HEK293 (cell line): ENCODE measurements around the gene UST.

Experiments used
- CTCF ChIA-PET: fragments of 350-600 bp; formaldehyde crosslinking; extraction: SDS; loops from one replicate; lab custom pipeline; 2021; ENCODE audit warnings: antibody characterized with exemption; lab: Yijun Ruan, JAX
- POLR2A ChIA-PET: fragments of 300-600 bp; formaldehyde crosslinking; extraction: SDS; loops from one replicate; lab custom pipeline; 2020; ENCODE audit warnings: antibody characterized with exemption, inconsistent platforms; lab: Yijun Ruan, JAX
- H3K27ac ChIP-seq: fragments of 200-500 bp; sonication (Bioruptor generic); 2 replicates; pipeline ENCODE4 v1.5.1; 2014; ENCODE audit warnings: low read depth, low read length, control low read depth, inconsistent platforms; ENCODE audit errors: extremely low read depth
- H3K36me3 ChIP-seq, 2 experiments: fragments of 200-500 bp in 1 of 2; sonication (Bioruptor generic) in 1 of 2; 1 replicate in 1 of 2; 2 replicates in 1 of 2; pipeline ENCODE4 v1.5.1; 2014 to 2017; ENCODE audit warnings: inconsistent platforms in 2 of 2, low read length in 2 of 2; ENCODE audit not compliant: control insufficient read depth in 2 of 2, insufficient read depth in 1 of 2
- H3K4me1 ChIP-seq: fragments of 200-500 bp; sonication (Bioruptor generic); 2 replicates; pipeline ENCODE4 v1.5.1; 2014; ENCODE audit warnings: mild to moderate bottlenecking, low read length, inconsistent platforms; ENCODE audit not compliant: control insufficient read depth, insufficient read depth
- H3K4me3 ChIP-seq: 2 replicates; pipeline ENCODE4 v1.5.1; 2011; ENCODE audit warnings: low read depth, mild to moderate bottlenecking, control low read depth, low read length, moderate library complexity
- H3K9me3 ChIP-seq: fragments of 200-500 bp; sonication (Bioruptor generic); 2 replicates; pipeline ENCODE4 v1.5.1; 2014; ENCODE audit warnings: low read depth, low read length, inconsistent platforms; ENCODE audit not compliant: control insufficient read depth, insufficient read depth
- GLI4 ChIP-seq: fragments of 450-650 bp; formaldehyde crosslinking; IDR thresholded peaks from 2 replicates; pipeline ENCODE4 v1.5.1; 2016; ENCODE audit warnings: missing biosample characterization, missing genetic modification characterization
- KLF9 ChIP-seq: fragments of 450-650 bp; formaldehyde crosslinking; IDR thresholded peaks from 2 replicates; pipeline ENCODE4 v1.5.1; 2016; ENCODE audit warnings: missing biosample characterization, missing genetic modification characterization, low read depth
- ZBTB1 ChIP-seq: fragments of 450-650 bp; formaldehyde crosslinking; IDR thresholded peaks from 2 replicates; pipeline ENCODE4 v1.5.1; 2016; ENCODE audit warnings: missing biosample characterization, missing genetic modification characterization
- ZBTB8A ChIP-seq: fragments of 450-650 bp; formaldehyde crosslinking; IDR thresholded peaks from 2 replicates; pipeline ENCODE4 v1.5.1; 2016; ENCODE audit warnings: missing biosample characterization, missing genetic modification characterization
- ZNF10 ChIP-seq: fragments of 450-650 bp; formaldehyde crosslinking; IDR thresholded peaks from 2 replicates; pipeline ENCODE4 v1.5.1; 2017; ENCODE audit warnings: missing biosample characterization, missing genetic modification characterization
- ZNF239 ChIP-seq: fragments of 450-650 bp; formaldehyde crosslinking; IDR thresholded peaks from 2 replicates; pipeline ENCODE4 v1.5.1; 2016; ENCODE audit warnings: missing biosample characterization, missing genetic modification characterization
- ZNF248 ChIP-seq: fragments of 450-650 bp; formaldehyde crosslinking; IDR thresholded peaks from 2 replicates; pipeline ENCODE4 v1.5.1; 2017; ENCODE audit warnings: missing biosample characterization, missing genetic modification characterization
- ZNF354C ChIP-seq: fragments of 450-650 bp; formaldehyde crosslinking; IDR thresholded peaks from 2 replicates; pipeline ENCODE4 v1.5.1; 2016; ENCODE audit warnings: missing biosample characterization, missing genetic modification characterization, low read depth, borderline replicate concordance
- ZNF391 ChIP-seq: fragments of 450-650 bp; formaldehyde crosslinking; IDR thresholded peaks from 2 replicates; pipeline ENCODE4 v1.5.1; 2016; ENCODE audit warnings: low read depth, missing biosample characterization, missing genetic modification characterization, borderline replicate concordance
- ZNF394 ChIP-seq: fragments of 450-650 bp; formaldehyde crosslinking; IDR thresholded peaks from 2 replicates; pipeline ENCODE4 v1.5.1; 2016; ENCODE audit warnings: missing biosample characterization, missing genetic modification characterization, mild to moderate bottlenecking, moderate library complexity, borderline replicate concordance
- ZNF426 ChIP-seq: fragments of 450-650 bp; formaldehyde crosslinking; IDR thresholded peaks from 2 replicates; pipeline ENCODE4 v1.5.1; 2017; ENCODE audit warnings: missing biosample characterization, missing genetic modification characterization, mild to moderate bottlenecking, inconsistent platforms, moderate library complexity
- ZNF433 ChIP-seq: fragments of 450-650 bp; formaldehyde crosslinking; IDR thresholded peaks from 2 replicates; pipeline ENCODE4 v1.5.1; 2016; ENCODE audit warnings: missing biosample characterization, missing genetic modification characterization, low read depth
- ZNF473 ChIP-seq: fragments of 450-650 bp; formaldehyde crosslinking; IDR thresholded peaks from 2 replicates; pipeline ENCODE4 v1.5.1; 2017; ENCODE audit warnings: missing biosample characterization, missing genetic modification characterization
- ZNF514 ChIP-seq: fragments of 450-650 bp; formaldehyde crosslinking; IDR thresholded peaks from 2 replicates; pipeline ENCODE4 v1.5.1; 2016; ENCODE audit warnings: missing biosample characterization, missing genetic modification characterization
- ZNF555 ChIP-seq: fragments of 450-650 bp; formaldehyde crosslinking; conservative IDR thresholded peaks from 2 replicates; pipeline ENCODE4 v1.5.1; 2017; ENCODE audit warnings: missing biosample characterization, mild to moderate bottlenecking, missing genetic modification characterization, inconsistent platforms
- ZNF623 ChIP-seq: fragments of 450-650 bp; formaldehyde crosslinking; IDR thresholded peaks from 2 replicates; pipeline ENCODE4 v1.5.1; 2016; ENCODE audit warnings: missing biosample characterization, missing genetic modification characterization
- ZNF624 ChIP-seq: fragments of 450-650 bp; formaldehyde crosslinking; IDR thresholded peaks from 2 replicates; pipeline ENCODE4 v1.5.1; 2017; ENCODE audit warnings: missing biosample characterization, missing genetic modification characterization
- ZNF654 ChIP-seq: fragments of 450-650 bp; formaldehyde crosslinking; IDR thresholded peaks from 2 replicates; pipeline ENCODE4 v1.5.1; 2016; ENCODE audit warnings: low read depth, missing biosample characterization, missing genetic modification characterization
- ZNF747 ChIP-seq: fragments of 450-650 bp; formaldehyde crosslinking; IDR thresholded peaks from 2 replicates; pipeline ENCODE4 v1.5.1; 2016; ENCODE audit warnings: missing biosample characterization, missing genetic modification characterization
- ZNF777 ChIP-seq: fragments of 450-650 bp; formaldehyde crosslinking; IDR thresholded peaks from 2 replicates; pipeline ENCODE4 v1.5.1; 2017; ENCODE audit warnings: missing biosample characterization, missing genetic modification characterization, borderline replicate concordance
- ZSCAN16 ChIP-seq: fragments of 450-650 bp; formaldehyde crosslinking; IDR thresholded peaks from 2 replicates; pipeline ENCODE4 v1.5.1; 2016; ENCODE audit warnings: missing biosample characterization, missing genetic modification characterization
- TF ChIP-seq, protein P1 (sequence below): fragments of 450-650 bp; formaldehyde crosslinking; IDR thresholded peaks from 2 replicates; pipeline ENCODE4 v1.5.1; 2017; ENCODE audit warnings: missing biosample characterization, missing genetic modification characterization
- TF ChIP-seq, protein P2 (sequence below): fragments of 450-650 bp; formaldehyde crosslinking; IDR thresholded peaks from 2 replicates; pipeline ENCODE4 v1.5.1; 2016; ENCODE audit warnings: missing biosample characterization, missing genetic modification characterization
- TF ChIP-seq, protein P3 (sequence below): fragments of 450-650 bp; formaldehyde crosslinking; conservative IDR thresholded peaks from 2 replicates; pipeline ENCODE4 v1.5.1; 2016; ENCODE audit warnings: low read depth, missing biosample characterization, missing genetic modification characterization

Gene UST

DNA sequence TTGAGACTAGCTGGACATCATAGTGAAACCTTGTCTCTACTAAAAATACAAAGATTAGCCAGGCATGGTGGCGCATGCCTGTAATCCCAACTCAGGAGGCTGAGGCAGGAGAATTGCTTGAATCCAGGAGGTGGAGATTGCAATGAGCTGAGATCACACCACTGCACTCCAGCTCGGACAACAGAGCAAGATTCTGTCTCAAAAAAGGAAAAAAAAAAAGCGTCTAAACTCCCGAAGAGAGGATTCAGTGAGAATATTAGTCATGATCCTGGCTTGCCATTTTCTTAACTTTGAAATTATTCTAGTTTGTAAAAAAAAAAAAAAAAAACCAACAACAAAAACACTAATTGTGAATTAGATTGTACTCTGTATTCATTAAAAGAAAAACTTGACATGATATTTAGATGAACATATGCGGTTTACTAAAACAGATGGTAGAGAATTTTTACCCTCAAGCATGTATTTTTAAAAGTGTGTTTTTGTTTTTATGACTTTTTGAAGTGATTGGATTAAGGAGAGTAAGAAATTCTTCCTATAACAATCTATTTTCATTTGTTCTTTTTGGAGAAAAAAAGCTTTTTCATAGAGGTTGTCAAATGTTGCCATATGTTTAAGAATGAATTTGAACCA lies 80.7 kb downstream of the UST start:
- no peaks in the 10 kb centered on the region for H3K9me3 ChIP-seq
- no peaks in the 10 kb centered on the region for H3K36me3 ChIP-seq
- no peak for TF ChIP-seq ZNF391 (tag by site-specific recombination)
- TF ChIP-seq, protein P1, sequence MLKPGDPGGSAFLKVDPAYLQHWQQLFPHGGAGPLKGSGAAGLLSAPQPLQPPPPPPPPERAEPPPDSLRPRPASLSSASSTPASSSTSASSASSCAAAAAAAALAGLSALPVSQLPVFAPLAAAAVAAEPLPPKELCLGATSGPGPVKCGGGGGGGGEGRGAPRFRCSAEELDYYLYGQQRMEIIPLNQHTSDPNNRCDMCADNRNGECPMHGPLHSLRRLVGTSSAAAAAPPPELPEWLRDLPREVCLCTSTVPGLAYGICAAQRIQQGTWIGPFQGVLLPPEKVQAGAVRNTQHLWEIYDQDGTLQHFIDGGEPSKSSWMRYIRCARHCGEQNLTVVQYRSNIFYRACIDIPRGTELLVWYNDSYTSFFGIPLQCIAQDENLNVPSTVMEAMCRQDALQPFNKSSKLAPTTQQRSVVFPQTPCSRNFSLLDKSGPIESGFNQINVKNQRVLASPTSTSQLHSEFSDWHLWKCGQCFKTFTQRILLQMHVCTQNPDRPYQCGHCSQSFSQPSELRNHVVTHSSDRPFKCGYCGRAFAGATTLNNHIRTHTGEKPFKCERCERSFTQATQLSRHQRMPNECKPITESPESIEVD: no peak
- TF ChIP-seq ZSCAN16 (tag by site-specific recombination): no peak
- no peak for TF ChIP-seq ZNF624 (tag by site-specific recombination)
- TF ChIP-seq ZNF473 (tag by site-specific recombination): no peak
- TF ChIP-seq ZNF777 (tag by site-specific recombination): no peak
- no peak for TF ChIP-seq GLI4
- no peak for TF ChIP-seq ZNF10 (tag by site-specific recombination)
- no peak for TF ChIP-seq ZNF747 (tag by site-specific recombination)
- TF ChIP-seq, protein P2, sequence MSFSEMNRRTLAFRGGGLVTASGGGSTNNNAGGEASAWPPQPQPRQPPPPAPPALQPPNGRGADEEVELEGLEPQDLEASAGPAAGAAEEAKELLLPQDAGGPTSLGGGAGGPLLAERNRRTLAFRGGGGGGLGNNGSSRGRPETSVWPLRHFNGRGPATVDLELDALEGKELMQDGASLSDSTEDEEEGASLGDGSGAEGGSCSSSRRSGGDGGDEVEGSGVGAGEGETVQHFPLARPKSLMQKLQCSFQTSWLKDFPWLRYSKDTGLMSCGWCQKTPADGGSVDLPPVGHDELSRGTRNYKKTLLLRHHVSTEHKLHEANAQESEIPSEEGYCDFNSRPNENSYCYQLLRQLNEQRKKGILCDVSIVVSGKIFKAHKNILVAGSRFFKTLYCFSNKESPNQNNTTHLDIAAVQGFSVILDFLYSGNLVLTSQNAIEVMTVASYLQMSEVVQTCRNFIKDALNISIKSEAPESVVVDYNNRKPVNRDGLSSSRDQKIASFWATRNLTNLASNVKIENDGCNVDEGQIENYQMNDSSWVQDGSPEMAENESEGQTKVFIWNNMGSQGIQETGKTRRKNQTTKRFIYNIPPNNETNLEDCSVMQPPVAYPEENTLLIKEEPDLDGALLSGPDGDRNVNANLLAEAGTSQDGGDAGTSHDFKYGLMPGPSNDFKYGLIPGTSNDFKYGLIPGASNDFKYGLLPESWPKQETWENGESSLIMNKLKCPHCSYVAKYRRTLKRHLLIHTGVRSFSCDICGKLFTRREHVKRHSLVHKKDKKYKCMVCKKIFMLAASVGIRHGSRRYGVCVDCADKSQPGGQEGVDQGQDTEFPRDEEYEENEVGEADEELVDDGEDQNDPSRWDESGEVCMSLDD (tag by site-specific recombination): no peak
- no peak for TF ChIP-seq ZNF239 (tag by site-specific recombination)
- TF ChIP-seq KLF9 (tag by site-specific recombination): no peak
- no peak overlapping the region for H3K27ac ChIP-seq
- POLR2A ChIA-PET: no interaction called here
- CTCF ChIA-PET: no interaction called here
- no peak overlapping the region for H3K4me3 ChIP-seq
- H3K4me1 ChIP-seq: no peaks in the 10 kb centered on the region

DNA sequence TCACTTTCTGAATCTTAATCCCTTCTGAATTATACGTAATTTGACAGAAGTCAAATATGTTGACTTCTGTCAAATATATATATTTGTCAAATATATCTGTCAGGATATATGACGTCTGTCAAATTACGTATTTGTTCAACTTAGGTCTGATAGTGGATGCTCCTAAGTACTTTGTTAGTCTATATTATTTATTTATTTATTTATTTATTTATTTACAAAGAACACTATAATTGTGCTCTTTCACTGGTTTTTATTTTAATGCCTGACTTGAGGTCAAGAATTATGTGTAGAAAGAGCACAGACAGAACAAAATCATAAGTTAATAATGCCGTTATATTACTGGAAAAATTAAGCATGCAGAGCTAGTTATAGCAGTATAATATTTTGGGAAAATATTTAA lies 81.2 kb downstream of the UST start:
- H3K4me1 ChIP-seq: no peaks in the 10 kb centered on the region
- TF ChIP-seq ZNF555 (tag by site-specific recombination): peak; percentile 41
- peak; percentile 79; the same call in 1 of the 2 replicates for TF ChIP-seq ZNF394 (tag by site-specific recombination)
- 0 out of 2 replicates have a peak, but pooled peaks have one; percentile 41 for TF ChIP-seq ZNF354C (tag by site-specific recombination)
- TF ChIP-seq, protein P3, sequence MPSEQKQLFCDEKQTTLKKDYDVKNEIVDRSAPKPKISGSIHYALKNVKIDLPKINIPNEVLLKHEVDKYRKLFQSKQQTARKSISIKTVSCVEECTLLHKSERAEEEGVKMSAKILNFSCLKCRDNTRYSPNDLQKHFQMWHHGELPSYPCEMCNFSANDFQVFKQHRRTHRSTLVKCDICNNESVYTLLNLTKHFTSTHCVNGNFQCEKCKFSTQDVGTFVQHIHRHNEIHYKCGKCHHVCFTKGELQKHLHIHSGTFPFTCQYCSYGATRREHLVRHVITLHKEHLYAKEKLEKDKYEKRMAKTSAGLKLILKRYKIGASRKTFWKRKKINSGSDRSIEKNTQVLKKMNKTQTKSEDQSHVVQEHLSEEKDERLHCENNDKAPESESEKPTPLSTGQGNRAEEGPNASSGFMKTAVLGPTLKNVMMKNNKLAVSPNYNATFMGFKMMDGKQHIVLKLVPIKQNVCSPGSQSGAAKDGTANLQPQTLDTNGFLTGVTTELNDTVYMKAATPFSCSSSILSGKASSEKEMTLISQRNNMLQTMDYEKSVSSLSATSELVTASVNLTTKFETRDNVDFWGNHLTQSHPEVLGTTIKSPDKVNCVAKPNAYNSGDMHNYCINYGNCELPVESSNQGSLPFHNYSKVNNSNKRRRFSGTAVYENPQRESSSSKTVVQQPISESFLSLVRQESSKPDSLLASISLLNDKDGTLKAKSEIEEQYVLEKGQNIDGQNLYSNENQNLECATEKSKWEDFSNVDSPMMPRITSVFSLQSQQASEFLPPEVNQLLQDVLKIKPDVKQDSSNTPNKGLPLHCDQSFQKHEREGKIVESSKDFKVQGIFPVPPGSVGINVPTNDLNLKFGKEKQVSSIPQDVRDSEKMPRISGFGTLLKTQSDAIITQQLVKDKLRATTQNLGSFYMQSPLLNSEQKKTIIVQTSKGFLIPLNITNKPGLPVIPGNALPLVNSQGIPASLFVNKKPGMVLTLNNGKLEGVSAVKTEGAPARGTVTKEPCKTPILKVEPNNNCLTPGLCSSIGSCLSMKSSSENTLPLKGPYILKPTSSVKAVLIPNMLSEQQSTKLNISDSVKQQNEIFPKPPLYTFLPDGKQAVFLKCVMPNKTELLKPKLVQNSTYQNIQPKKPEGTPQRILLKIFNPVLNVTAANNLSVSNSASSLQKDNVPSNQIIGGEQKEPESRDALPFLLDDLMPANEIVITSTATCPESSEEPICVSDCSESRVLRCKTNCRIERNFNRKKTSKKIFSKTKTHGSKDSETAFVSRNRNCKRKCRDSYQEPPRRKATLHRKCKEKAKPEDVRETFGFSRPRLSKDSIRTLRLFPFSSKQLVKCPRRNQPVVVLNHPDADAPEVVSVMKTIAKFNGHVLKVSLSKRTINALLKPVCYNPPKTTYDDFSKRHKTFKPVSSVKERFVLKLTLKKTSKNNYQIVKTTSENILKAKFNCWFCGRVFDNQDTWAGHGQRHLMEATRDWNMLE (tag by site-specific recombination): peak; percentile 57
- TF ChIP-seq ZBTB1 (tag by site-specific recombination): no peak
- TF ChIP-seq ZNF248 (tag by site-specific recombination): no peak
- 0 out of 2 replicates have a peak, but pooled peaks have one; percentile 15 for TF ChIP-seq ZBTB8A (tag by site-specific recombination)
- no peak for TF ChIP-seq ZNF514 (tag by site-specific recombination)
- 0 out of 2 replicates have a peak, but pooled peaks have one; percentile 2 for TF ChIP-seq ZNF654 (tag by site-specific recombination)
- peak; percentile 19; the same call in 1 of the 2 replicates for TF ChIP-seq ZNF623 (tag by site-specific recombination)
- TF ChIP-seq ZNF426 (tag by site-specific recombination): peak; percentile 55
- TF ChIP-seq ZNF433: 0 out of 2 replicates have a peak, but pooled peaks have one; percentile 17
- TF ChIP-seq, all 188 proteins: peak for 9
- no peaks in the 10 kb centered on the region for H3K36me3 ChIP-seq
- H3K27ac ChIP-seq: no peak overlapping the region
- no peak overlapping the region for H3K4me3 ChIP-seq
- POLR2A ChIA-PET: no interaction called here
- CTCF ChIA-PET: interaction anchor here (0.7 kb wide), 1 partner anchor 10 kb away, joined by 7 read pairs; no protein-coding TSS in a partner anchor
- H3K9me3 ChIP-seq: no peaks in the 10 kb centered on the region
